ENCODE data around the gene PRR29. TPM values are rescaled to one million over a fixed set of nuclear protein-coding genes. Genes with fewer than 3 reads are reported as not detected.
"Not testable (repeated sequence)": the region's sequence is repeated elsewhere in the genome, so short reads cannot be mapped to it uniquely, and the experiment has no call there.

PRR29 gene
- total RNA-seq, 1 donor from 2014 or later = not detected

DNA sequence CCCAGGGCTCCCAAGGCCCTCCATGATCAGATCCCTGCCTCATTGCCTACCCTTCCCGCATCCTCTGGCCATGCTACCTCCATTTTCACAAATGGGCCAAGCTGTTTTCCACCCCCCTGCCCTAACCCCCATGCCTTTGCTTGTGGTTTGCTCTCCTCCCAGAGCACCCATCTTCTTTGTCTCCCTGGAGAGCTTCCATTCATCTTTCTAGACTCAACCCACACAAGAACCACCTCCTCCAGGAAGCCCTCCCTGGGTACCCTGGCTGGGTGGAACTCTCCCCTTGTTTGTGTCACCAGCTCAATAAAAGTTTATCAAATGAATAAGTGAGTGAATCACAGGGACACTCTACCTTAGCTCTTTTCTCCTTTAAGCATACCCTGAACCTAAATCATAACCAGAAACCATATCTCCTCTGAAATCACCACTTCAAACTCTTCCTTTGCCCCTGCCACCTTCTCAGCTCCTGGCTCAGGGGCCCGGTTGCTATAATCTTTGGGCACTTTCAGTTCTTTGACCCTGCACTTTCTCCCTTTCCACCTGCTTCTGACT, 22.5 kb upstream of the PRR29 start:
- DNase-seq = no peak
- Histone ChIP-seq H3K4me1 (peaks cover 55% of the 10 kb centered on the region), H3K4me3 (no peak overlapping the region), H3K27ac (replicated peaks) (no peak overlapping the region), H3K9me3 (replicated peaks) (no peaks in the 10 kb centered on the region), H3K36me3 (no peaks in the 10 kb centered on the region), H3K27me3 (ENCODE audit: low read depth) (no peaks in the 10 kb centered on the region)
- intact Hi-C loops (cut with micrococcal nuclease) = no loop called here
- TF ChIP-seq, protein P1, sequence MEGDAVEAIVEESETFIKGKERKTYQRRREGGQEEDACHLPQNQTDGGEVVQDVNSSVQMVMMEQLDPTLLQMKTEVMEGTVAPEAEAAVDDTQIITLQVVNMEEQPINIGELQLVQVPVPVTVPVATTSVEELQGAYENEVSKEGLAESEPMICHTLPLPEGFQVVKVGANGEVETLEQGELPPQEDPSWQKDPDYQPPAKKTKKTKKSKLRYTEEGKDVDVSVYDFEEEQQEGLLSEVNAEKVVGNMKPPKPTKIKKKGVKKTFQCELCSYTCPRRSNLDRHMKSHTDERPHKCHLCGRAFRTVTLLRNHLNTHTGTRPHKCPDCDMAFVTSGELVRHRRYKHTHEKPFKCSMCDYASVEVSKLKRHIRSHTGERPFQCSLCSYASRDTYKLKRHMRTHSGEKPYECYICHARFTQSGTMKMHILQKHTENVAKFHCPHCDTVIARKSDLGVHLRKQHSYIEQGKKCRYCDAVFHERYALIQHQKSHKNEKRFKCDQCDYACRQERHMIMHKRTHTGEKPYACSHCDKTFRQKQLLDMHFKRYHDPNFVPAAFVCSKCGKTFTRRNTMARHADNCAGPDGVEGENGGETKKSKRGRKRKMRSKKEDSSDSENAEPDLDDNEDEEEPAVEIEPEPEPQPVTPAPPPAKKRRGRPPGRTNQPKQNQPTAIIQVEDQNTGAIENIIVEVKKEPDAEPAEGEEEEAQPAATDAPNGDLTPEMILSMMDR (IDR thresholded peaks at IDR 0.05; ENCODE audit: borderline replicate concordance) = no peak

DNA sequence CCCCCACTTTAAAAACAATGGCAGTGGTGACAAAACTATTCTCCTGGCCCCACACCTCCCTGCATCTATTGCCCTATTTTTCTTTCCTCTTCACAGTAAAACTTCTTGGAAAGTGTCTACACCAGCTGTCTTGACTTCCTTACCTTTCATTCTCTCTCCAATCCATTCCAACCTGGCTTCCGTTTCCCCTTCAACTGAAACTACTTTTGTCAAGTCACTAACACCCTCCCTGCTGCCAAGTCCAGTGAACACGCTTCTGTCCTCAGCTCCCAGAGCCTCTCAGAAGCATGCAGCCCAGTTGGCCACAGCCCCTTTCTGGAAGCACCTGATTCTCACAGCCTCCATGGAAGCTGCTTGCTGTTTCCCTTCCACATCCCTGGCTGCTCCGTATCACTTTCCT, 21.4 kb upstream of the PRR29 start:
- Histone ChIP-seq H3K36me3 (no peaks in the 10 kb centered on the region), H3K4me3 (no peak overlapping the region), H3K9me3 (replicated peaks) (peaks cover 2% of the 10 kb centered on the region), H3K27me3 (ENCODE audit: low read depth) (no peaks in the 10 kb centered on the region), H3K4me1 (peaks cover 66% of the 10 kb centered on the region), H3K27ac (replicated peaks) (no peak overlapping the region)
- no peak for DNase-seq
- intact Hi-C loops (cut with micrococcal nuclease) = no loop called here
- TF ChIP-seq, protein P1 (IDR thresholded peaks at IDR 0.05; ENCODE audit: borderline replicate concordance) = no peak

DNA sequence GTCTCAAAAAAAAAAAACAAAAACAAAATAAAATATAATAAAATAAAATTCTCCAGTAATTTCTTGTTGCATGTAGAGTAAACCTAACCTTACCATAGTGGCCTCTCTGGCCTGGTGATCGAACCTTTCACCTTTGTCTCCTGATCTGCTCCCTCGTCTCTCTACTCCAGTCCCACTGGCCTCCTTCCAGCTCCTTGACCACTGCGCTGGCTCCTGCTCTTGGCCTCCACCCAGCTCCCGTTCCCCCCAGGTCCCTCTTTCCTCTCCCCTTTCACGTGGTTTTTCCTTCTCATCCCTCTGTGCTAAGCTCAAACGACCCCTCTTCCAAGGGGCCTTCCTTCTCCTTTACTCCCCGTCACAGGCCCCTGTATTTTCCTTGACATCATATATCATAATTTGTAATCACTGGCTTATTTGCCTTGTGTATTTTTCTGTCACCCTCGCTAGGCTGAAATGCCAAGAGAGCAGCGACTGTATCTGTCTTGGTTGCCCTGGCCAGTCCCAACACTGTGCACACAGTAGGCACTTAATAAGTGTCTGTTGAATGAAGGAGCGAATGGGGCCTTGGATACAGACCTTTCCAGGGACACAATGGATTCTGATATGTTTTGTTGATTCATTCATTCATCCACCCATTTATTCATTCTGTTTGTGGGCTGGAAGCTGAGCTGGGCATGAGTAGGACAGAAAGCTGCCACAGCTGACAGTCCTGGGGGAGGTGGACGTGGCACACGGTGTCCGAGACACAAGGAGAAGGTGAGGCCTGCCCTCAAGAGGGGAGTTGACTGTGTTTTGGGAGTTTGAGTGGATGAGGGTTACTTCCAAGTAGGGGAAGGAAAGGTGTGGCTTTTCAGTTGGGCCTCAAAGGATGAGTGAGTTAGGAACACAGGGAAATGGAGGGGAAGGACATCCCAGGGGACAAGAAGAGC, 19.6 kb upstream of the PRR29 start:
- DNase-seq = no peak
- peaks cover 12% of the 10 kb centered on the region for H3K9me3 ChIP-seq (replicated peaks)
- no peak overlapping the region for H3K27ac ChIP-seq (replicated peaks)
- no peak overlapping the region for H3K4me3 ChIP-seq
- peaks cover 75% of the 10 kb centered on the region for H3K4me1 ChIP-seq
- intact Hi-C loops (cut with micrococcal nuclease) = no loop called here
- H3K36me3 ChIP-seq = no peaks in the 10 kb centered on the region
- TF ChIP-seq, protein P1 (IDR thresholded peaks at IDR 0.05; ENCODE audit: borderline replicate concordance) = no peak
- no peaks in the 10 kb centered on the region for H3K27me3 ChIP-seq (ENCODE audit: low read depth)

DNA sequence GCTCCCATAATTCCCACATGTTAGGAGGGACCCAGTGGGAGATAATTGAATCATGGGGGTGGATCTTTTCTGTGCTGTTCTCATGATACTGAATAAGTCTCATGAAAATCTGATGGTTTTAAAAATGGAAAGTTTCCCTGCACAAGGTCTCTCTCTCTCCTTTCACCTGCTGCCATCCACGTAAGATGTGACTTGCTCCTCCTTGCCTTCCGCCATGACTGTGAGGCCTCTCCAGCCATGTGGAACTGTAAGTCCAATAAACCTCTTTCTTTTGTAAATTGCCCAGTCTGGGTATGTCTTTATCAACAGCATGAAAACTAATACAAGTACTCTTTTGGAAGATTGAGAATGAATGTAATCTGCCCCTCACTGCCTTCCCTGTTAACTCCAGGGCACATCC, 15.5 kb upstream of the PRR29 start:
- H3K4me3 ChIP-seq; H3K36me3 ChIP-seq; DNase-seq; H3K27me3 ChIP-seq (ENCODE audit: low read depth); intact Hi-C loops (cut with micrococcal nuclease): not testable (repeated sequence)
- Histone ChIP-seq H3K9me3 (replicated peaks) (peaks cover 12% of the 10 kb centered on the region), H3K4me1 (peaks cover 88% of the 10 kb centered on the region), H3K27ac (replicated peaks) (peak overlapping the region; percentile 86)

DNA sequence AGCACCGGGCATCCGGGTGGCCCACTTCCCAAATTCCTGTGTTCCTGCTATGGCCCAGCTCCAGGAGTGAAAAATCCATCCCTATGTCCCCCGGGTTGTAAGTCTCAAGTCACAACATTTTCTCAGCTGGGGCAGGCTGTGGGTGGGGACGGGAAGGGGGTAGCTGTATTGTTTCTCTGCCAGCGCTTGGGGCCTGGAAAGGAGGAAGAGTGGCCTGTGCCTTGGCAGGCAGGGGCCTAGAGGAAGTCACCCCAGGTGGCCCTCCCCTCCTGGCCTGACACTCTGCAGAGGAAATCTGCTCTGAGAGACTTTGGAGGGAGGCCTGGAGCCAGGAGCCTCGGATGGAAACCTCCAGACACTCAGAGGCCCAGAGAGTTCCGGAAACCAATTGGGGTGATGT, 14.8 kb upstream of the PRR29 start:
- intact Hi-C loops (cut with micrococcal nuclease) = no loop called here
- peaks cover 88% of the 10 kb centered on the region for H3K4me1 ChIP-seq
- TF ChIP-seq, protein P1 (IDR thresholded peaks at IDR 0.05; ENCODE audit: borderline replicate concordance) = no peak
- peak; percentile 42 for DNase-seq
- H3K36me3 ChIP-seq = no peaks in the 10 kb centered on the region
- H3K27ac ChIP-seq (replicated peaks) = peak overlapping the region; percentile 86
- peaks cover 12% of the 10 kb centered on the region for H3K9me3 ChIP-seq (replicated peaks)
- no peaks in the 10 kb centered on the region for H3K27me3 ChIP-seq (ENCODE audit: low read depth)
- no peak overlapping the region for H3K4me3 ChIP-seq

DNA sequence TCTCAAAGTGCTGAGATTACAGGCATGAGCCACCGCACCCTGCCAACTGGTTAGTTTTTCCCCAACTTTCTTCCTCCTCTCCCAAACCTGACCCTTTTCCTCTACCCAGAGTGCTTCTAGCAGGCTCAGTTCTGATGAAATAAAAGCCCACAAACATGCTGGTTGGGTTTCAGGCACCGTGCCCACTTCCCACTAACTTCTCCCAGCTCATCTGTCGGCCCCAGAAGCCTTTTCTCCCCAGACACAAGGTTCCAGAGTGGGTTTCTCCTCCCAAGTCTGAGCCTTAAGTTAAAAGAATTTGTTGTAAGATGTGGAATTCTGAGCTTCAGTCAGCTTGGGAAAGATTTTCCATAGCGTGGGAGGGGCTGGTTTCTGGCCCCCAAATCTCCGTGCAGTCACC, 13.9 kb upstream of the PRR29 start:
- Histone ChIP-seq H3K4me3 (no peak overlapping the region), H3K9me3 (replicated peaks) (peaks cover 12% of the 10 kb centered on the region), H3K27ac (replicated peaks) (peak overlapping the region; percentile 86), H3K4me1 (peaks cover 88% of the 10 kb centered on the region), H3K27me3 (ENCODE audit: low read depth) (peaks cover 2% of the 10 kb centered on the region), H3K36me3 (no peaks in the 10 kb centered on the region)
- TF ChIP-seq, protein P1 (IDR thresholded peaks at IDR 0.05; ENCODE audit: borderline replicate concordance) = no peak
- DNase-seq = no peak
- intact Hi-C loops (cut with micrococcal nuclease) = no loop called here

Data from left ventricle myocardium inferior (tissue), 1 donor.